Kidney (tissue), 14 donors: ENCODE results near the gene PDZD2. TPM values are rescaled to one million over a fixed set of nuclear protein-coding genes. Genes with fewer than 3 reads are reported as not detected.

Source experiments
- DNase-seq, 5 donors: peaks; one replicate each; pipeline ENCODE4 v3.0.0-alpha.2; 2013 to 2020
- FAIRE-seq: peaks from 2 replicates; lab custom pipeline; 2012; peaks lifted over from hg19 to GRCh38; lab: Jason Lieb, UNC
- H3K27ac ChIP-seq, 2 donors: one replicate each; pipeline ENCODE4 v1.7.0; 2013; ENCODE audit warnings: low read depth in 2 of 2, low read length in 2 of 2, inconsistent platforms in 1 of 2
- H3K27me3 ChIP-seq: one replicate; pipeline ENCODE4 v1.7.1; 2013; ENCODE audit warnings: low read length, inconsistent platforms; ENCODE audit not compliant: control insufficient read depth, insufficient read depth
- H3K36me3 ChIP-seq, 3 donors: one replicate each; pipeline versions ENCODE4 v1.7.0 to v1.7.1; 2013; ENCODE audit warnings: low read length in 3 of 3, control low read depth in 1 of 3, inconsistent platforms in 1 of 3; ENCODE audit not compliant: insufficient read depth in 3 of 3, control insufficient read depth in 2 of 3
- H3K4me1 ChIP-seq, 3 donors: one replicate each; pipeline versions ENCODE4 v1.7.0 to v1.7.1; 2013; ENCODE audit warnings: low read length in 3 of 3, inconsistent platforms in 1 of 3, low read depth in 1 of 3; ENCODE audit not compliant: control insufficient read depth in 2 of 3, insufficient read depth in 2 of 3
- H3K4me3 ChIP-seq, 3 donors: one replicate each; pipeline versions ENCODE4 v1.7.0 to v1.8.1; 2013; ENCODE audit warnings: low read length in 3 of 3, control low read depth in 1 of 3, inconsistent platforms in 1 of 3
- H3K9ac ChIP-seq, 3 donors: one replicate each; pipeline versions ENCODE4 v1.7.0 to v1.7.1; 2013; ENCODE audit warnings: low read length in 3 of 3, control low read depth in 1 of 3, inconsistent platforms in 1 of 3
- H3K9me3 ChIP-seq, 3 donors: one replicate each; pipeline versions ENCODE4 v1.7.0 to v1.7.1; 2013; ENCODE audit warnings: low read length in 3 of 3, control low read depth in 1 of 3, inconsistent platforms in 1 of 3; ENCODE audit not compliant: control insufficient read depth in 2 of 3, insufficient read depth in 1 of 3
- CTCF ChIP-seq: IDR thresholded peaks from 3 replicates; pipeline ENCODE4 v1.5.1; 2012; ENCODE audit warnings: mild to moderate bottlenecking, moderate library complexity, borderline replicate concordance; ENCODE audit not compliant: insufficient read depth; ENCODE audit errors: extremely low read depth
- intact Hi-C: fragments of 100-400 bp; cut with DNase I; formaldehyde crosslinking; loops from one replicate; pipeline ENCODE4 v1.11.1; 2022
- polyA plus RNA-seq: library from polyadenylated mRNA; stranded (reverse); fragments of 350-450 nt; fragmentation: Illumina TruSeq; extraction: RNeasy Lipid Tissue Mini Kit (QIAGEN cat#74804); gene quantifications from one replicate; pipeline ENCODE4 v1.2.3, GENCODE V29; 2014; ENCODE audit warnings: low read depth, low replicate concordance; ENCODE audit not compliant: insufficient read depth
- total RNA-seq: library from RNA; stranded (reverse); fragmentation: NEBNext Ultra II Directional; extraction: Animal tissue kit (Norgen Biotek cat#: 25700); gene quantifications from one replicate; pipeline ENCODE4 v1.2.1, GENCODE V29; 2021
- donor health status: control.
- donor health status: control.
- donor health status: control.
- donor health status: control.
- donor health status: control.
- donor health status: DM: yes; HTN: yes; CAD: no.
- donor health status: Normal renal cell carcinoma (clear cell type).

The PDZD2 gene
- total and polyA plus RNA-seq, 2 donors from 2014 or later = 6.2 to 14.8 TPM

GRCh38 chr5:31767335-31768031, 128.6 kb downstream of the PDZD2 start:
- Histone ChIP-seq H3K9me3 (no peaks in the 10 kb centered on the region), H3K4me1 (peaks cover 0 to 4% (median 2%) of the 10 kb centered on the region in 3 donors), H3K9ac (no peak overlapping the region), H3K4me3 (no peak overlapping the region), H3K36me3 (no peaks in the 10 kb centered on the region), H3K27ac (no peak overlapping the region), H3K27me3 (no peaks in the 10 kb centered on the region)
- intact Hi-C loops = no loop called here
- DNase-seq (no peak), FAIRE-seq (no peak)
- no peak for TF ChIP-seq CTCF

- intact Hi-C loops = no loop called here
- no peaks in the 10 kb centered on the region for H3K9me3 ChIP-seq
- FAIRE-seq = no peak
- H3K4me1 ChIP-seq = peaks cover 0 to 4% (median 2%) of the 10 kb centered on the region in 3 donors
- no peak for DNase-seq
- no peaks in the 10 kb centered on the region for H3K27me3 ChIP-seq
- no peaks in the 10 kb centered on the region for H3K36me3 ChIP-seq
- no peak overlapping the region for H3K4me3 ChIP-seq
- no peak overlapping the region for H3K27ac ChIP-seq
- no peak overlapping the region for H3K9ac ChIP-seq
- no peak for TF ChIP-seq CTCF
Measured at GRCh38 chr5:31768046-31768445, 129.1 kb downstream of the PDZD2 start.

GRCh38 chr5:31768784-31769183, 129.9 kb downstream of the PDZD2 start:
- no peak for FAIRE-seq
- intact Hi-C loops = no loop called here
- DNase-seq = no peak
- Histone ChIP-seq H3K4me3 (no peak overlapping the region), H3K27ac (no peak overlapping the region), H3K9me3 (no peaks in the 10 kb centered on the region), H3K36me3 (no peaks in the 10 kb centered on the region), H3K4me1 (peaks cover 0 to 4% (median 2%) of the 10 kb centered on the region in 3 donors), H3K9ac (no peak overlapping the region), H3K27me3 (no peaks in the 10 kb centered on the region)
- no peak for TF ChIP-seq CTCF
